Mammary epithelial cell (primary cell): ENCODE data around the gene USP11.
A peak's percentile ranks its signal among the peaks of the same experiment; 100 is the strongest.

Experiments used
- EZH2 ChIP-seq: IDR thresholded peaks from 2 replicates; pipeline ENCODE4 v1.6.1; 2012; ENCODE audit warnings: low read length, inconsistent platforms, borderline replicate concordance
- TF ChIP-seq, protein P1 (sequence below), 2 donors: IDR thresholded peaks in 1 of 2; conservative IDR thresholded peaks in 1 of 2; 2 replicates each; pipeline ENCODE4 v1.5.1; 2011 to 2012; ENCODE audit warnings: inconsistent platforms in 2 of 2, low read length in 2 of 2, mild to moderate bottlenecking in 2 of 2, control low read depth in 1 of 2, low read depth in 1 of 2; ENCODE audit not compliant: insufficient read depth in 1 of 2; ENCODE audit errors: extremely low read depth in 1 of 2

DNA sequence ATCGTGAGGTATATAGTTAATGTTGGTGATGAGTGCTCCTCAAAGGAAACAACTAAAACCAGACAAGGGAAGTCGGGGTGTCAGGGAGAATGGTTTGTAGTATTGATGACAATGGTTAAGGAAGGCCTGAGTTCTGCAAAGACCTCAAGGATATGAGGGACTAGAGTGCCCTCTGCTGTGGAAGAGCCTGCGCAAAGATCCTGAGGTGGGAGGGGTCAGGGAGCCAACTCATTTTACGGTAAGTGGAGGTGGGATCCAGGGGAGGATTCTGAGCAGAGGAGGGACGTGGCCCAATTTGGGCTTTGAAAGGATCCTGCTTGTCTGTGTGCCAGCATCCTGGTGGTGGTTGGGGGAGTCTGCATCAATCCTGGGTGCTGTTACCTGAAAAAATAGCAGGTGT lies 27.8 kb upstream of the USP11 start:
- TF ChIP-seq, protein P1, sequence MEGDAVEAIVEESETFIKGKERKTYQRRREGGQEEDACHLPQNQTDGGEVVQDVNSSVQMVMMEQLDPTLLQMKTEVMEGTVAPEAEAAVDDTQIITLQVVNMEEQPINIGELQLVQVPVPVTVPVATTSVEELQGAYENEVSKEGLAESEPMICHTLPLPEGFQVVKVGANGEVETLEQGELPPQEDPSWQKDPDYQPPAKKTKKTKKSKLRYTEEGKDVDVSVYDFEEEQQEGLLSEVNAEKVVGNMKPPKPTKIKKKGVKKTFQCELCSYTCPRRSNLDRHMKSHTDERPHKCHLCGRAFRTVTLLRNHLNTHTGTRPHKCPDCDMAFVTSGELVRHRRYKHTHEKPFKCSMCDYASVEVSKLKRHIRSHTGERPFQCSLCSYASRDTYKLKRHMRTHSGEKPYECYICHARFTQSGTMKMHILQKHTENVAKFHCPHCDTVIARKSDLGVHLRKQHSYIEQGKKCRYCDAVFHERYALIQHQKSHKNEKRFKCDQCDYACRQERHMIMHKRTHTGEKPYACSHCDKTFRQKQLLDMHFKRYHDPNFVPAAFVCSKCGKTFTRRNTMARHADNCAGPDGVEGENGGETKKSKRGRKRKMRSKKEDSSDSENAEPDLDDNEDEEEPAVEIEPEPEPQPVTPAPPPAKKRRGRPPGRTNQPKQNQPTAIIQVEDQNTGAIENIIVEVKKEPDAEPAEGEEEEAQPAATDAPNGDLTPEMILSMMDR (conservative IDR thresholded peaks at IDR 0.05 in 1 of 2, IDR thresholded peaks at IDR 0.05 in 1 of 2; ENCODE audit: extremely low read depth in 1 of 2, insufficient read depth in 1 of 2, low read depth in 1 of 2, low read length in 2 of 2) = peak in 1 of 2 donors; percentile 13
- TF ChIP-seq EZH2 = no peak
